BJ (cell line): Measurements from ENCODE around the gene DNER. TPM values are rescaled to one million over a fixed set of nuclear protein-coding genes. Genes with fewer than 3 reads are reported as not detected.

Experiments
- CTCF ChIA-PET: fragments of 350-600 bp; formaldehyde crosslinking; extraction: SDS; loops from one replicate; lab custom pipeline; 2021; ENCODE audit warnings: antibody characterized with exemption, inconsistent platforms; lab: Yijun Ruan, JAX
- POLR2A ChIA-PET: fragments of 300-600 bp; sonication (Branson Sonifier 250); formaldehyde crosslinking; extraction: SDS; loops from one replicate; lab custom pipeline; 2021; ENCODE audit warnings: antibody characterized with exemption; lab: Charles Lee
- DNase-seq: peaks from one replicate; pipeline ENCODE4 v3.0.0-alpha.2; 2011; ENCODE audit warnings: low read depth
- H3K27me3 ChIP-seq: 2 replicates; pipeline ENCODE4 v1.6.0; 2011; ENCODE audit warnings: low read length; ENCODE audit not compliant: control insufficient read depth, insufficient read depth
- H3K36me3 ChIP-seq: 2 replicates; pipeline ENCODE4 v1.5.1; 2011; ENCODE audit warnings: low read length; ENCODE audit not compliant: control insufficient read depth, insufficient read depth
- H3K4me3 ChIP-seq: 2 replicates; pipeline ENCODE4 v1.5.1; 2011; ENCODE audit warnings: low read depth, mild to moderate bottlenecking, control low read depth, low read length
- polyA plus RNA-seq: library from polyadenylated mRNA; depleted of rRNA; stranded (reverse); fragments of >200 nt; gene quantifications from 2 replicates; pipeline ENCODE4 v1.2.3, GENCODE V29; 2011
- TF ChIP-seq, protein P1 (sequence below): IDR thresholded peaks from 2 replicates; pipeline ENCODE4 v1.5.1; 2011; ENCODE audit warnings: low read depth, mild to moderate bottlenecking, control low read depth, inconsistent platforms, low read length, moderate library complexity; ENCODE audit not compliant: insufficient read depth

Gene DNER
- polyA plus RNA-seq, 1 experiment = 0.02 TPM

DNA sequence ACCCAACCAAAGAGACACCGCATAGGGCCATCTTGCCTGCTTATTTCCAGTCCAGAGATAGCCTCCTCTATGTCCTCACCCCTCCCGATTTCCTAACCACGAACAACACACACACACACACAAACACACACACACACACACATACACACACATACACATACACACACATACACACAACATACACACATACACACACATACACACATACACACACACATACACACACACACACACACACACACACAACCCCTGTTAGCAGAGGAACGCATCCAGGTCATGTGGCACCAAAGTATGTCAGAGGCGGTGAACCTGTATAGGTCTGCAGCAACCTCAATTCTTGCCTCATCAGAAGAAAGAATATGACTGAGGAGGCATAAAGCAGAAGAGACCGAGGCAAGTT lies 18.5 kb upstream of the DNER start:
- POLR2A ChIA-PET = no interaction called here
- TF ChIP-seq, protein P1, sequence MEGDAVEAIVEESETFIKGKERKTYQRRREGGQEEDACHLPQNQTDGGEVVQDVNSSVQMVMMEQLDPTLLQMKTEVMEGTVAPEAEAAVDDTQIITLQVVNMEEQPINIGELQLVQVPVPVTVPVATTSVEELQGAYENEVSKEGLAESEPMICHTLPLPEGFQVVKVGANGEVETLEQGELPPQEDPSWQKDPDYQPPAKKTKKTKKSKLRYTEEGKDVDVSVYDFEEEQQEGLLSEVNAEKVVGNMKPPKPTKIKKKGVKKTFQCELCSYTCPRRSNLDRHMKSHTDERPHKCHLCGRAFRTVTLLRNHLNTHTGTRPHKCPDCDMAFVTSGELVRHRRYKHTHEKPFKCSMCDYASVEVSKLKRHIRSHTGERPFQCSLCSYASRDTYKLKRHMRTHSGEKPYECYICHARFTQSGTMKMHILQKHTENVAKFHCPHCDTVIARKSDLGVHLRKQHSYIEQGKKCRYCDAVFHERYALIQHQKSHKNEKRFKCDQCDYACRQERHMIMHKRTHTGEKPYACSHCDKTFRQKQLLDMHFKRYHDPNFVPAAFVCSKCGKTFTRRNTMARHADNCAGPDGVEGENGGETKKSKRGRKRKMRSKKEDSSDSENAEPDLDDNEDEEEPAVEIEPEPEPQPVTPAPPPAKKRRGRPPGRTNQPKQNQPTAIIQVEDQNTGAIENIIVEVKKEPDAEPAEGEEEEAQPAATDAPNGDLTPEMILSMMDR = no peak
- no peak for DNase-seq
- no peaks in the 10 kb centered on the region for H3K36me3 ChIP-seq
- H3K4me3 ChIP-seq = no peak overlapping the region
- CTCF ChIA-PET = no interaction called here
- no peaks in the 10 kb centered on the region for H3K27me3 ChIP-seq

GRCh38 chr2:229731916-229732315 lies 17.6 kb upstream of the DNER start:
- Histone ChIP-seq H3K36me3 (no peaks in the 10 kb centered on the region), H3K27me3 (no peaks in the 10 kb centered on the region), H3K4me3 (no peak overlapping the region)
- POLR2A ChIA-PET = no interaction called here
- CTCF ChIA-PET = interaction anchor here (0.6 kb wide), 1 partner anchor 51 kb away, joined by 3 read pairs; no protein-coding TSS in a partner anchor
- no peak for DNase-seq
- TF ChIP-seq, protein P1 = no peak

DNA sequence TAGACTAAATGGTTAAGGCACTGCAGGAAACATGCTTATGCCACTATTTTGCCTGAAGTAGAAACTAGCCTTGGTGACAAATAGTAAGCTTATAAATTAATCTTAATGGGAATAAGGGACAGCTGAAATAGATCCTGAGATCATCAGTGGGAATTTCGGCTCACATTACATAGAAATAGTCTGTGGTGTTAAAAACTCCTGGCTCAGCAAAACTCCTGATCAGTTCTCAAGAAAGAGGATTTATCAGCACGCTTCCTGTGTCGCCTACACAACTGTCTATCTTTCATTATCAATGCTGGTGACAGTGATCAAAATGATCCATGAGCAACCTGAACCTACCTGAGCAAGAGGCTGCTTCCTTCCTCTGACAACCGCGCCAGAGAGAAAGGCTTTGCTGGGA lies 17.0 kb upstream of the DNER start:
- TF ChIP-seq, protein P1 = no peak
- POLR2A ChIA-PET = no interaction called here
- no peak for DNase-seq
- no peaks in the 10 kb centered on the region for H3K27me3 ChIP-seq
- CTCF ChIA-PET = interaction anchor here (0.6 kb wide), 1 partner anchor 51 kb away, joined by 3 read pairs; no protein-coding TSS in a partner anchor
- H3K36me3 ChIP-seq = no peaks in the 10 kb centered on the region
- no peak overlapping the region for H3K4me3 ChIP-seq

DNA sequence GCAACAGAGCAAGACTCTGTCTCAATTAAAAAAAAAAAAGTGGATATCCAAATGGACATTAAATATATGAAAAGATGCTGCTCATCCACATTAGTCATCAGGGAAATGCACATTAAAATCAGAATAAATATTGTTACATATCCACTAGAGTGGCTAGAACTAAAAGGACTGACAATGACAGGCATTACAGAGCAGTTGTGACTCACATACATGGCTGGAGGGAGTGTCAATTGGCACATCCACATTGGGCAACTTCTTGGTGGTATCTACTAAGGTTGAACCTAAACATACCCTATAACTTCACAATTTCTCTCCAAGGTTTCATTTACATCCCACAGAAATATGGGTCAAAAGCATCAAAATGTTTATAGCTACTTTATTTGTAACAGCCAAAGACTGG lies 14.0 kb upstream of the DNER start:
- ChIA-PET CTCF (no interaction called here), POLR2A (no interaction called here)
- Histone ChIP-seq H3K36me3 (no peaks in the 10 kb centered on the region), H3K27me3 (no peaks in the 10 kb centered on the region), H3K4me3 (no peak overlapping the region)
- no peak for DNase-seq
- TF ChIP-seq, protein P1 = no peak

- Histone ChIP-seq H3K36me3 (no peaks in the 10 kb centered on the region), H3K4me3 (no peak overlapping the region), H3K27me3 (no peaks in the 10 kb centered on the region)
- no peak for DNase-seq
- CTCF ChIA-PET = no interaction called here
- POLR2A ChIA-PET = no interaction called here
- TF ChIP-seq, protein P1 = no peak
Measured at GRCh38 chr2:229726643-229727042, 12.3 kb upstream of the DNER start.
